Loucy (cell line): ENCODE measurements around the gene CACNA1S.

Source experiments
- CTCF ChIP-seq: fragments of 200-600 bp; sonication (generic); conservative IDR thresholded peaks from 2 replicates; pipeline ENCODE4 v1.5.1; 2014; ENCODE audit warnings: mild to moderate bottlenecking, antibody characterized with exemption, low read length
- EZH2phosphoT487 ChIP-seq: fragments of 200-600 bp; IDR thresholded peaks from 2 replicates; pipeline ENCODE4 v1.6.1; 2018; ENCODE audit warnings: antibody characterized with exemption, mild to moderate bottlenecking, moderate library complexity, borderline replicate concordance

- no peak for TF ChIP-seq CTCF
- no peak for TF ChIP-seq EZH2phosphoT487
Observed at GRCh38 chr1:201069636-201070035, 42.6 kb downstream of the CACNA1S start.
